Measurements from ENCODE around the gene MED25. TPM values are rescaled to one million over a fixed set of nuclear protein-coding genes. Genes with fewer than 3 reads are reported as not detected.

Gene MED25
- total RNA-seq, 1 donor from 2014 or later, result 58.1 TPM

DNA sequence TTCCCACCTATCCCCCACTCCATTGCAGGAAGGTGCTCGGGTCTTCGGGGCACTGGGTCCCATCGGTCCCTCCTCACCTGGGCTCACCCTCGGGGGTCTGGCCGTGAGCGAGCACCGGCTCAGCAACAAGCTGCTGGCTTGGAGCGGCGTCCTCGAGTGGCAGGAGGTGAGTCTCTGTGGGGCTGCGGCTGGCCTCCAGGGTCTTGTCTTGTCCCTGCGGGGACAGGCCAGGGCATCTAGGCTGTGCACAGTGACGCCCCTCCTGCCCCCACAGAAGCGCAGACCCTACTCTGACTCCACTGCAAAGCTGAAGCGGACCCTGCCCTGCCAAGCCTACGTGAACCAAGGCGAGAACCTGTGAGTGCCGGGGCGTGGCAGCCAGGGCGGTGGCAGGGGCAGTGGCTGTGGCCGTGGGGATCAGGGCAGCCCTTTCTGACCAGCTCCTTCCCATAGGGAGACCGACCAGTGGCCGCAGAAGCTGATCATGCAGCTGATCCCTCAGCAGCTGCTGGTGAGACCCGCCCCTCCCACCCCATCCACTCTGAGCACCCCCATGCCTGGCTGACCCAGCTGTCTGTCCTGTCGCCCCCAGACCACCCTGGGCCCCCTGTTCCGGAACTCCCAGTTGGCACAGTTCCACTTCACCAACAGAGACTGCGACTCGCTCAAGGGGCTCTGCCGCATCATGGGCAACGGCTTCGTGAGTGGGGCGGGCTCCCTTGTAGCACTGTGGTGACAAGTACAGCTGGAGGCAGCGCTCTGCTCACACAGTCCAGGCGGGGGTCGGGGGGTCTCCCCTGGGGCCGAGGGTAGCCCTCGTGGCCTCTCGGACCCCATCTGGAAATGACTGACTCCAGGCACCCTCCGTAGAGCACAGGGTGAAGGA, 36.5 kb downstream of the MED25 start:
- peaks cover 32% of the 10 kb centered on the region for H3K4me1 Mint-ChIP-seq (ENCODE audit: unreplicated experiment)
- DNase-seq (ENCODE audit: extremely low spot score, unreplicated experiment), result no peak
- H3K27ac Mint-ChIP-seq (ENCODE audit: unreplicated experiment), result no peak overlapping the region
- peaks cover 19% of the 10 kb centered on the region for H3K36me3 Mint-ChIP-seq (ENCODE audit: unreplicated experiment)
- H3K9me3 Mint-ChIP-seq (ENCODE audit: unreplicated experiment), result no peaks in the 10 kb centered on the region
- TF ChIP-seq, protein P1, sequence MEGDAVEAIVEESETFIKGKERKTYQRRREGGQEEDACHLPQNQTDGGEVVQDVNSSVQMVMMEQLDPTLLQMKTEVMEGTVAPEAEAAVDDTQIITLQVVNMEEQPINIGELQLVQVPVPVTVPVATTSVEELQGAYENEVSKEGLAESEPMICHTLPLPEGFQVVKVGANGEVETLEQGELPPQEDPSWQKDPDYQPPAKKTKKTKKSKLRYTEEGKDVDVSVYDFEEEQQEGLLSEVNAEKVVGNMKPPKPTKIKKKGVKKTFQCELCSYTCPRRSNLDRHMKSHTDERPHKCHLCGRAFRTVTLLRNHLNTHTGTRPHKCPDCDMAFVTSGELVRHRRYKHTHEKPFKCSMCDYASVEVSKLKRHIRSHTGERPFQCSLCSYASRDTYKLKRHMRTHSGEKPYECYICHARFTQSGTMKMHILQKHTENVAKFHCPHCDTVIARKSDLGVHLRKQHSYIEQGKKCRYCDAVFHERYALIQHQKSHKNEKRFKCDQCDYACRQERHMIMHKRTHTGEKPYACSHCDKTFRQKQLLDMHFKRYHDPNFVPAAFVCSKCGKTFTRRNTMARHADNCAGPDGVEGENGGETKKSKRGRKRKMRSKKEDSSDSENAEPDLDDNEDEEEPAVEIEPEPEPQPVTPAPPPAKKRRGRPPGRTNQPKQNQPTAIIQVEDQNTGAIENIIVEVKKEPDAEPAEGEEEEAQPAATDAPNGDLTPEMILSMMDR (IDR thresholded peaks at IDR 0.05), result no peak
- no peaks in the 10 kb centered on the region for H3K27me3 Mint-ChIP-seq (ENCODE audit: unreplicated experiment)
- no peak overlapping the region for H3K4me3 Mint-ChIP-seq (ENCODE audit: unreplicated experiment)

- Mint-ChIP-seq H3K4me3 (ENCODE audit: unreplicated experiment) (no peak overlapping the region), H3K4me1 (ENCODE audit: unreplicated experiment) (peaks cover 26% of the 10 kb centered on the region), H3K9me3 (ENCODE audit: unreplicated experiment) (no peaks in the 10 kb centered on the region), H3K36me3 (ENCODE audit: unreplicated experiment) (peaks cover 14% of the 10 kb centered on the region), H3K27me3 (ENCODE audit: unreplicated experiment) (no peaks in the 10 kb centered on the region), H3K27ac (ENCODE audit: unreplicated experiment) (no peak overlapping the region)
- DNase-seq (ENCODE audit: extremely low spot score, unreplicated experiment), result no peak
- TF ChIP-seq, protein P1 (IDR thresholded peaks at IDR 0.05), result no peak
Measured at GRCh38 chr19:49855277-49855675, 37.2 kb downstream of the MED25 start.

DNA sequence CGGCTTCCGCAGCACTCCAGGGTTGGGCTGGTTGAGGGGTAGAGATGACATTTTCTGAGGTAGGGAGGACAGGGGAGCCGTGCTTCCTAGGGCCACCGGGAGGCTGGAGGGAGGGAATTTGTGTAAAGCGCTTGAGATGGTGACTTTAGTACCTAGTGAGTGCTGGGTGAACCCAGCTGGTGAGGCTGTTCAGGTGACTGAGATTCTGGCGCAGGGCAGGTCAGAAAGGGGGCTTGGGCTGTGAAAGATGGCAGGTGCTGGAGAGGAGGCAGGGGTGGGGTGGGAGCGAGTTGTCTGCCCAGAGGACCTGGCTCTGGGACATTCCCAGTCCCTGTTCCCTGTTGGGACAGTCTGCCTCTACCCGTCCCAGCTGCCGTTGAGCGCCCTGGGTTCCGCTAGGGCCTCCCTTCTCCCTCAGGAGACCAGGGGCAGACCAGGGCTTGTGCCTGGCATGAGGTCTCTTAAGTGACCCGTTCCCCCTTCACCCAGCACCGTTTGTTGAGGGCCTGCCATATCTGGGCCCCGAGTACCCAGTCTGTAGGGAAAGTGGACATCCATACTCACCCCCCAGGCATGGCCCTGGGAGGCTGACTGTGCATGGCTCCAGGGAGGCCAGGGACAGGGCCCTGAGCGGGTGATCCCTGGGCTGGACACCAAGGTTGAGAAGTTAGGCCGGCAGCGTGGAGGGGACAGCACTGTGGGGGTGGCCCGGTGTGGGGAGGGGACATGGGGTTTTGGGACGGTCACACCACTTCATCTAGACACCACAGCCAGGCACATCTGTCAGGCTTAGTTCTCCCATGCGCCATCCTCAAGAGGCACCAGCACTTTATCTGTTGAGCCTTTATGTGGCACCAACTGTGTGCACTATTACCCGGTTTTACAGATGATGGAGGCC, 37.8 kb downstream of the MED25 start:
- Mint-ChIP-seq H3K27me3 (ENCODE audit: unreplicated experiment) (no peaks in the 10 kb centered on the region), H3K27ac (ENCODE audit: unreplicated experiment) (no peak overlapping the region), H3K4me3 (ENCODE audit: unreplicated experiment) (no peak overlapping the region), H3K4me1 (ENCODE audit: unreplicated experiment) (peaks cover 25% of the 10 kb centered on the region), H3K9me3 (ENCODE audit: unreplicated experiment) (no peaks in the 10 kb centered on the region), H3K36me3 (ENCODE audit: unreplicated experiment) (peaks cover 19% of the 10 kb centered on the region)
- TF ChIP-seq, protein P1 (IDR thresholded peaks at IDR 0.05), result no peak
- DNase-seq (ENCODE audit: extremely low spot score, unreplicated experiment), result no peak

GRCh38 chr19:49856574-49857021, 38.5 kb downstream of the MED25 start:
- Mint-ChIP-seq H3K36me3 (ENCODE audit: unreplicated experiment) (peaks cover 21% of the 10 kb centered on the region), H3K27me3 (ENCODE audit: unreplicated experiment) (no peaks in the 10 kb centered on the region), H3K9me3 (ENCODE audit: unreplicated experiment) (no peaks in the 10 kb centered on the region), H3K27ac (ENCODE audit: unreplicated experiment) (no peak overlapping the region), H3K4me3 (ENCODE audit: unreplicated experiment) (no peak overlapping the region), H3K4me1 (ENCODE audit: unreplicated experiment) (peaks cover 29% of the 10 kb centered on the region)
- TF ChIP-seq, protein P1 (IDR thresholded peaks at IDR 0.05), result no peak
- no peak for DNase-seq (ENCODE audit: extremely low spot score, unreplicated experiment)

All from osteocyte (in vitro differentiated cells).